Glomerular visceral epithelial cell (primary cell): ENCODE measurements around the gene FGFRL1.

Source experiments
- DNase-seq: peaks from one replicate; pipeline ENCODE4 v3.0.0-alpha.2; 2016; ENCODE audit errors: extremely low spot score

Gene FGFRL1

GRCh38 chr4:1075225-1075624 lies 63.8 kb downstream of the FGFRL1 start:
- no peak for DNase-seq

GRCh38 chr4:1075809-1076699 lies 64.6 kb downstream of the FGFRL1 start:
- DNase-seq: no peak
